Left hindlimb (tissue), 1 donor: ENCODE results near the gene DTYMK.
"Not testable (repeated sequence)": the region's sequence is repeated elsewhere in the genome, so short reads cannot be mapped to it uniquely, and the experiment has no call there.

Experiments
- DNase-seq: peaks from one replicate; pipeline ENCODE4 v3.0.0-alpha.2; 2018

Gene DTYMK

GRCh38 chr2:241671457-241672240 lies 15.0 kb downstream of the DTYMK start:
- no peak for DNase-seq

GRCh38 chr2:241670333-241671110 lies 16.1 kb downstream of the DTYMK start:
- DNase-seq: no peak

- DNase-seq: no peak
These were observed 17.8 kb downstream of the DTYMK start for GRCh38 chr2:241668839-241669238.

GRCh38 chr2:241668354-241668753 lies 18.3 kb downstream of the DTYMK start:
- no peak for DNase-seq

- no peak for DNase-seq
These were observed 19.8 kb downstream of the DTYMK start for GRCh38 chr2:241666627-241667400.

GRCh38 chr2:241665731-241666440 lies 20.7 kb downstream of the DTYMK start:
- DNase-seq: no peak

GRCh38 chr2:241662731-241663130 lies 23.9 kb downstream of the DTYMK start:
- not testable (repeated sequence) for DNase-seq

- DNase-seq: no peak
These were observed 25.9 kb downstream of the DTYMK start for GRCh38 chr2:241660593-241661213.

- peak; percentile 73 for DNase-seq
These were observed 27.4 kb downstream of the DTYMK start for GRCh38 chr2:241659150-241659739.

- DNase-seq: no peak
These were observed 28.3 kb downstream of the DTYMK start for GRCh38 chr2:241658296-241658695.

- no peak for DNase-seq
These were observed 28.8 kb downstream of the DTYMK start for GRCh38 chr2:241657786-241658254.

GRCh38 chr2:241656190-241656741 lies 30.3 kb downstream of the DTYMK start:
- no peak for DNase-seq

- no peak for DNase-seq
These were observed 31.0 kb downstream of the DTYMK start for GRCh38 chr2:241655516-241656189.

GRCh38 chr2:241654551-241654950 lies 32.1 kb downstream of the DTYMK start:
- no peak for DNase-seq

GRCh38 chr2:241653210-241653750 lies 33.3 kb downstream of the DTYMK start:
- DNase-seq: no peak

GRCh38 chr2:241652722-241653121 lies 33.9 kb downstream of the DTYMK start:
- no peak for DNase-seq

GRCh38 chr2:241652142-241652541 lies 34.5 kb downstream of the DTYMK start:
- DNase-seq: no peak

- DNase-seq: no peak
These were observed 36.7 kb downstream of the DTYMK start for GRCh38 chr2:241649927-241650326.

GRCh38 chr2:241649404-241649803 lies 37.2 kb downstream of the DTYMK start:
- DNase-seq: no peak

- no peak for DNase-seq
These were observed 38.2 kb downstream of the DTYMK start for GRCh38 chr2:241648453-241648852.
